HepG2 (cell line): Measurements from ENCODE around the gene FCER1G. TPM values are rescaled to one million over a fixed set of nuclear protein-coding genes. Genes with fewer than 3 reads are reported as not detected.
A peak's percentile ranks its signal among the peaks of the same experiment; 100 is the strongest.

Source experiments
- HNRNPL ChIP-seq: fragments of 200-400 bp; formaldehyde crosslinking; IDR thresholded peaks from 2 replicates; pipeline ENCODE4 v1.6.1; 2017; ENCODE audit warnings: mild to moderate bottlenecking, low read depth, low read length
- MIXL1 ChIP-seq: IDR thresholded peaks from 2 replicates; pipeline ENCODE4 v1.6.1; 2016
- RAD21 ChIP-seq: fragments of 450-650 bp; formaldehyde crosslinking; IDR thresholded peaks from 2 replicates; pipeline ENCODE4 v1.5.0; 2020; ENCODE audit warnings: mild to moderate bottlenecking
- REPIN1 ChIP-seq: sonication (generic); formaldehyde crosslinking; IDR thresholded peaks from 2 replicates; pipeline ENCODE4 v1.8.0; 2022; ENCODE audit warnings: missing genetic modification reagents, low read depth, mild to moderate bottlenecking, borderline replicate concordance
- RXRA ChIP-seq: sonication (generic); formaldehyde crosslinking; IDR thresholded peaks from 2 replicates; pipeline ENCODE4 v1.5.1; 2020; ENCODE audit warnings: missing genetic modification reagents
- SNAPC2 ChIP-seq: sonication (generic); formaldehyde crosslinking; IDR thresholded peaks from 2 replicates; pipeline ENCODE4 v1.8.1; 2022; ENCODE audit warnings: mild to moderate bottlenecking, missing genetic modification reagents
- SOX13 ChIP-seq, 3 experiments: fragments of 450-650 bp in 1 of 3; sonication (generic) in 1 of 3; formaldehyde crosslinking in 1 of 3; IDR thresholded peaks in 2 of 3; conservative IDR thresholded peaks in 1 of 3; 2 replicates each; pipeline versions ENCODE4 v1.5.0 to v1.6.1; 2016 to 2020; ENCODE audit warnings: antibody characterized with exemption in 1 of 3, mild to moderate bottlenecking in 1 of 3, missing compliant biosample characterization in 1 of 3, missing genetic modification reagents in 1 of 3, moderate library complexity in 1 of 3
- ZC3H4 ChIP-seq: sonication (generic); formaldehyde crosslinking; IDR thresholded peaks from 2 replicates; pipeline ENCODE4 v1.4.0; 2020; ENCODE audit warnings: missing genetic modification reagents, borderline replicate concordance
- ZNF12 ChIP-seq: sonication (generic); formaldehyde crosslinking; IDR thresholded peaks from 2 replicates; pipeline ENCODE4 v1.5.0; 2020; ENCODE audit warnings: missing genetic modification reagents
- ZNF224 ChIP-seq: sonication (generic); formaldehyde crosslinking; IDR thresholded peaks from 2 replicates; pipeline ENCODE4 v1.5.0; 2020; ENCODE audit warnings: mild to moderate bottlenecking, missing genetic modification reagents
- ZNF253 ChIP-seq: sonication (generic); formaldehyde crosslinking; IDR thresholded peaks from 2 replicates; pipeline ENCODE4 v1.8.0; 2022; ENCODE audit warnings: mild to moderate bottlenecking, missing genetic modification reagents, borderline replicate concordance
- ZNF550 ChIP-seq: sonication (generic); formaldehyde crosslinking; IDR thresholded peaks from 2 replicates; pipeline ENCODE4 v1.4.0; 2020; ENCODE audit warnings: mild to moderate bottlenecking, missing genetic modification reagents, borderline replicate concordance
- ZNF619 ChIP-seq: sonication (generic); formaldehyde crosslinking; IDR thresholded peaks from 2 replicates; pipeline ENCODE4 v1.4.0; 2020; ENCODE audit warnings: mild to moderate bottlenecking, missing genetic modification reagents
- ZNF761 ChIP-seq: sonication (generic); formaldehyde crosslinking; conservative IDR thresholded peaks from 2 replicates; pipeline ENCODE4 v1.4.0; 2020; ENCODE audit warnings: mild to moderate bottlenecking, missing genetic modification reagents
- ZNF782 ChIP-seq: sonication (generic); formaldehyde crosslinking; IDR thresholded peaks from 2 replicates; pipeline ENCODE4 v1.4.0; 2020; ENCODE audit warnings: missing genetic modification reagents, mild to moderate bottlenecking, borderline replicate concordance
- polyA plus RNA-seq, 8 experiments: library from polyadenylated mRNA; depleted of rRNA in 3 of 8; stranded (reverse) in 7 of 8; unstranded in 1 of 8; fragments of >200 nt; fragmentation: Illumina TruSeq in 4 of 8; extraction: Trizol in 4 of 8; gene quantifications; 2 replicates each; pipeline versions ENCODE4 v1.2.1 to v1.2.3, GENCODE V29; 2011 to 2016; ENCODE audit warnings: low read depth in 4 of 8, missing spikeins in 1 of 8, mixed read lengths in 1 of 8; ENCODE audit not compliant: insufficient read depth in 1 of 8
- total RNA-seq, 5 experiments: library from RNA; depleted of rRNA; stranded (reverse); fragments of >200 nt; fragmentation: Illumina TruSeq; extraction: Trizol; gene quantifications; 2 replicates each; pipeline ENCODE4 v1.2.3, GENCODE V29; 2016; ENCODE audit warnings: low read depth in 1 of 5
- TF ChIP-seq, protein P1 (sequence below): sonication (generic); formaldehyde crosslinking; IDR thresholded peaks from 2 replicates; pipeline ENCODE4 v1.5.0; 2020; ENCODE audit warnings: missing genetic modification reagents
- TF ChIP-seq, protein P2 (sequence below): IDR thresholded peaks from 2 replicates; pipeline ENCODE4 v1.4.0; 2020; ENCODE audit warnings: mild to moderate bottlenecking, missing genetic modification reagents
- TF ChIP-seq, protein P3 (sequence below): sonication (generic); formaldehyde crosslinking; conservative IDR thresholded peaks from 2 replicates; pipeline ENCODE4 v1.8.0; 2022; ENCODE audit warnings: missing genetic modification reagents
- TF ChIP-seq, protein P4 (sequence below): sonication (generic); formaldehyde crosslinking; IDR thresholded peaks from 2 replicates; pipeline ENCODE4 v1.4.0; 2020; ENCODE audit warnings: missing genetic modification reagents, mild to moderate bottlenecking, borderline replicate concordance

Gene FCER1G
- total and polyA plus RNA-seq, 2 of the 13 experiments (the other 11 are each of a cell fraction or from before 2014, with no cell fraction given), result 1.3 to 6.4 TPM

DNA sequence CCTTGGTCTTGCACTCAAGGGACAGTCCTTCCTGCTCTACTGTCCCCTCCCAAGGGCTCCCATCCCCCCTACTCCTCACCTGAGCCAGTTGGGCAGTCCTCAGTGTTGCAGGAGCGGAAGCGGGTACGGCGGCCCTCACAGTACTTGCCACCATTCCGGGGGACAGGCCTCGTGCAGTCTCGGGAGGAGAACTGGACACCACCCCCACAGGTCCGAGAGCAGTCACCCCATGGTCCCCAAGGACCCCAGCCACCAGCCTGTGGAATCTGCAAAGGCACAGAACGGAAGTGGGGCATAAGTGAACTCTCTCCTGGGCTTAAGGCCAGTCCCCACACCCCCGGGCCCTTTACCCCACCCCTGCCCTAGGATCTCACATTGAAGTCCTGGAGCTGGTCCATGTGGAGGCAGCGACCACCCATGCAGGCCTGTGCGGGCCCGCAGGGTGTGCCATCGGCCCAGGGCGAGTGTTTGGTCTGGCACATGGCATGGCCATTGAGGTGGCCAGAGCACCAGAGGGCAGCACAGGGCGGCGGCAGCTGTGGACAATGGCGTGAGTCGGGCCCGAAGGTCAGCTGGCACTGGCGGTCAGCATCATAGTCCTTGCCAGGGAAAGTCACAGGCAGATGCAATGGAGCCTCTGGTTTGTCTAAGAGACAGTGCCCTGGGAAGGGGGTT lies 21.4 kb upstream of the FCER1G start (continued):
- TF ChIP-seq, protein P1, sequence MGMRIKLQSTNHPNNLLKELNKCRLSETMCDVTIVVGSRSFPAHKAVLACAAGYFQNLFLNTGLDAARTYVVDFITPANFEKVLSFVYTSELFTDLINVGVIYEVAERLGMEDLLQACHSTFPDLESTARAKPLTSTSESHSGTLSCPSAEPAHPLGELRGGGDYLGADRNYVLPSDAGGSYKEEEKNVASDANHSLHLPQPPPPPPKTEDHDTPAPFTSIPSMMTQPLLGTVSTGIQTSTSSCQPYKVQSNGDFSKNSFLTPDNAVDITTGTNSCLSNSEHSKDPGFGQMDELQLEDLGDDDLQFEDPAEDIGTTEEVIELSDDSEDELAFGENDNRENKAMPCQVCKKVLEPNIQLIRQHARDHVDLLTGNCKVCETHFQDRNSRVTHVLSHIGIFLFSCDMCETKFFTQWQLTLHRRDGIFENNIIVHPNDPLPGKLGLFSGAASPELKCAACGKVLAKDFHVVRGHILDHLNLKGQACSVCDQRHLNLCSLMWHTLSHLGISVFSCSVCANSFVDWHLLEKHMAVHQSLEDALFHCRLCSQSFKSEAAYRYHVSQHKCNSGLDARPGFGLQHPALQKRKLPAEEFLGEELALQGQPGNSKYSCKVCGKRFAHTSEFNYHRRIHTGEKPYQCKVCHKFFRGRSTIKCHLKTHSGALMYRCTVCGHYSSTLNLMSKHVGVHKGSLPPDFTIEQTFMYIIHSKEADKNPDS, result no peak
- TF ChIP-seq SOX13 (IDR thresholded peaks at IDR 0.05) (no peak), SOX13 (CRISPR knock-in tag; conservative IDR thresholded peaks at IDR 0.05 in 1 of 2, IDR thresholded peaks at IDR 0.05 in 1 of 2) (no peak), REPIN1 (CRISPR knock-in tag) (no peak), ZNF253 (no peak), ZC3H4 (CRISPR knock-in tag) (no peak), RXRA (CRISPR knock-in tag) (no peak), ZNF224 (CRISPR knock-in tag) (no peak), ZNF619 (no peak), RAD21 (CRISPR knock-in tag) (peak; percentile 49; the same call in 1 of the 2 replicates), ZNF12 (CRISPR knock-in tag) (no peak), ZNF782 (CRISPR knock-in tag) (no peak), ZNF550 (CRISPR knock-in tag) (no peak), SNAPC2 (CRISPR knock-in tag) (no peak), MIXL1 (CRISPR knock-in tag) (no peak), HNRNPL (peak; percentile 96), ZNF761 (CRISPR knock-in tag) (no peak)
- TF ChIP-seq, protein P2, sequence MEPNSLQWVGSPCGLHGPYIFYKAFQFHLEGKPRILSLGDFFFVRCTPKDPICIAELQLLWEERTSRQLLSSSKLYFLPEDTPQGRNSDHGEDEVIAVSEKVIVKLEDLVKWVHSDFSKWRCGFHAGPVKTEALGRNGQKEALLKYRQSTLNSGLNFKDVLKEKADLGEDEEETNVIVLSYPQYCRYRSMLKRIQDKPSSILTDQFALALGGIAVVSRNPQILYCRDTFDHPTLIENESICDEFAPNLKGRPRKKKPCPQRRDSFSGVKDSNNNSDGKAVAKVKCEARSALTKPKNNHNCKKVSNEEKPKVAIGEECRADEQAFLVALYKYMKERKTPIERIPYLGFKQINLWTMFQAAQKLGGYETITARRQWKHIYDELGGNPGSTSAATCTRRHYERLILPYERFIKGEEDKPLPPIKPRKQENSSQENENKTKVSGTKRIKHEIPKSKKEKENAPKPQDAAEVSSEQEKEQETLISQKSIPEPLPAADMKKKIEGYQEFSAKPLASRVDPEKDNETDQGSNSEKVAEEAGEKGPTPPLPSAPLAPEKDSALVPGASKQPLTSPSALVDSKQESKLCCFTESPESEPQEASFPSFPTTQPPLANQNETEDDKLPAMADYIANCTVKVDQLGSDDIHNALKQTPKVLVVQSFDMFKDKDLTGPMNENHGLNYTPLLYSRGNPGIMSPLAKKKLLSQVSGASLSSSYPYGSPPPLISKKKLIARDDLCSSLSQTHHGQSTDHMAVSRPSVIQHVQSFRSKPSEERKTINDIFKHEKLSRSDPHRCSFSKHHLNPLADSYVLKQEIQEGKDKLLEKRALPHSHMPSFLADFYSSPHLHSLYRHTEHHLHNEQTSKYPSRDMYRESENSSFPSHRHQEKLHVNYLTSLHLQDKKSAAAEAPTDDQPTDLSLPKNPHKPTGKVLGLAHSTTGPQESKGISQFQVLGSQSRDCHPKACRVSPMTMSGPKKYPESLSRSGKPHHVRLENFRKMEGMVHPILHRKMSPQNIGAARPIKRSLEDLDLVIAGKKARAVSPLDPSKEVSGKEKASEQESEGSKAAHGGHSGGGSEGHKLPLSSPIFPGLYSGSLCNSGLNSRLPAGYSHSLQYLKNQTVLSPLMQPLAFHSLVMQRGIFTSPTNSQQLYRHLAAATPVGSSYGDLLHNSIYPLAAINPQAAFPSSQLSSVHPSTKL, result no peak
- TF ChIP-seq, protein P3, sequence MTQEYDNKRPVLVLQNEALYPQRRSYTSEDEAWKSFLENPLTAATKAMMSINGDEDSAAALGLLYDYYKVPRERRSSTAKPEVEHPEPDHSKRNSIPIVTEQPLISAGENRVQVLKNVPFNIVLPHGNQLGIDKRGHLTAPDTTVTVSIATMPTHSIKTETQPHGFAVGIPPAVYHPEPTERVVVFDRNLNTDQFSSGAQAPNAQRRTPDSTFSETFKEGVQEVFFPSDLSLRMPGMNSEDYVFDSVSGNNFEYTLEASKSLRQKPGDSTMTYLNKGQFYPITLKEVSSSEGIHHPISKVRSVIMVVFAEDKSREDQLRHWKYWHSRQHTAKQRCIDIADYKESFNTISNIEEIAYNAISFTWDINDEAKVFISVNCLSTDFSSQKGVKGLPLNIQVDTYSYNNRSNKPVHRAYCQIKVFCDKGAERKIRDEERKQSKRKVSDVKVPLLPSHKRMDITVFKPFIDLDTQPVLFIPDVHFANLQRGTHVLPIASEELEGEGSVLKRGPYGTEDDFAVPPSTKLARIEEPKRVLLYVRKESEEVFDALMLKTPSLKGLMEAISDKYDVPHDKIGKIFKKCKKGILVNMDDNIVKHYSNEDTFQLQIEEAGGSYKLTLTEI (CRISPR knock-in tag), result no peak
- TF ChIP-seq, protein P4, sequence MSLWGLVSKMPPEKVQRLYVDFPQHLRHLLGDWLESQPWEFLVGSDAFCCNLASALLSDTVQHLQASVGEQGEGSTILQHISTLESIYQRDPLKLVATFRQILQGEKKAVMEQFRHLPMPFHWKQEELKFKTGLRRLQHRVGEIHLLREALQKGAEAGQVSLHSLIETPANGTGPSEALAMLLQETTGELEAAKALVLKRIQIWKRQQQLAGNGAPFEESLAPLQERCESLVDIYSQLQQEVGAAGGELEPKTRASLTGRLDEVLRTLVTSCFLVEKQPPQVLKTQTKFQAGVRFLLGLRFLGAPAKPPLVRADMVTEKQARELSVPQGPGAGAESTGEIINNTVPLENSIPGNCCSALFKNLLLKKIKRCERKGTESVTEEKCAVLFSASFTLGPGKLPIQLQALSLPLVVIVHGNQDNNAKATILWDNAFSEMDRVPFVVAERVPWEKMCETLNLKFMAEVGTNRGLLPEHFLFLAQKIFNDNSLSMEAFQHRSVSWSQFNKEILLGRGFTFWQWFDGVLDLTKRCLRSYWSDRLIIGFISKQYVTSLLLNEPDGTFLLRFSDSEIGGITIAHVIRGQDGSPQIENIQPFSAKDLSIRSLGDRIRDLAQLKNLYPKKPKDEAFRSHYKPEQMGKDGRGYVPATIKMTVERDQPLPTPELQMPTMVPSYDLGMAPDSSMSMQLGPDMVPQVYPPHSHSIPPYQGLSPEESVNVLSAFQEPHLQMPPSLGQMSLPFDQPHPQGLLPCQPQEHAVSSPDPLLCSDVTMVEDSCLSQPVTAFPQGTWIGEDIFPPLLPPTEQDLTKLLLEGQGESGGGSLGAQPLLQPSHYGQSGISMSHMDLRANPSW (CRISPR knock-in tag), result no peak
